Skeletal muscle tissue (tissue), 4 donors: ENCODE data around the gene SMCO3. TPM values are rescaled to one million over a fixed set of nuclear protein-coding genes. Genes with fewer than 3 reads are reported as not detected.
"Not testable (repeated sequence)": the region's sequence is repeated elsewhere in the genome, so short reads cannot be mapped to it uniquely, and the experiment has no call there.

Experiments
- H3K27ac ChIP-seq: one replicate; pipeline ENCODE4 v1.7.0; 2013; ENCODE audit warnings: mild to moderate bottlenecking, low read depth, low read length, inconsistent platforms
- H3K27me3 ChIP-seq, 3 donors: one replicate each; pipeline ENCODE4 v1.7.0; 2013; ENCODE audit warnings: low read length in 3 of 3; ENCODE audit not compliant: control insufficient read depth in 3 of 3, insufficient read depth in 3 of 3
- H3K36me3 ChIP-seq, 3 donors: one replicate each; pipeline ENCODE4 v1.7.0; 2013; ENCODE audit warnings: low read length in 3 of 3; ENCODE audit not compliant: control insufficient read depth in 3 of 3, insufficient read depth in 3 of 3
- H3K4me1 ChIP-seq, 3 donors: one replicate each; pipeline ENCODE4 v1.7.0; 2013; ENCODE audit warnings: low read length in 3 of 3, mild to moderate bottlenecking in 3 of 3; ENCODE audit not compliant: control insufficient read depth in 3 of 3, insufficient read depth in 3 of 3
- H3K4me3 ChIP-seq, 3 donors: one replicate each; pipeline ENCODE4 v1.7.0; 2013; ENCODE audit warnings: low read length in 3 of 3
- H3K9ac ChIP-seq, 3 donors: one replicate each; pipeline ENCODE4 v1.7.0; 2013; ENCODE audit warnings: low read length in 3 of 3, mild to moderate bottlenecking in 3 of 3, moderate library complexity in 2 of 3, low read depth in 1 of 3
- H3K9me3 ChIP-seq, 3 donors: one replicate each; pipeline ENCODE4 v1.7.0; 2013; ENCODE audit warnings: low read length in 3 of 3; ENCODE audit not compliant: control insufficient read depth in 3 of 3
- total RNA-seq: library from RNA; depleted of rRNA; stranded (reverse); fragments of >200 nt; gene quantifications from one replicate; pipeline ENCODE4 v1.2.3, GENCODE V29; 2014
- donor health status: Osteomylitis.

Gene SMCO3
- total RNA-seq, 1 donor from 2014 or later = 0.52 TPM

DNA sequence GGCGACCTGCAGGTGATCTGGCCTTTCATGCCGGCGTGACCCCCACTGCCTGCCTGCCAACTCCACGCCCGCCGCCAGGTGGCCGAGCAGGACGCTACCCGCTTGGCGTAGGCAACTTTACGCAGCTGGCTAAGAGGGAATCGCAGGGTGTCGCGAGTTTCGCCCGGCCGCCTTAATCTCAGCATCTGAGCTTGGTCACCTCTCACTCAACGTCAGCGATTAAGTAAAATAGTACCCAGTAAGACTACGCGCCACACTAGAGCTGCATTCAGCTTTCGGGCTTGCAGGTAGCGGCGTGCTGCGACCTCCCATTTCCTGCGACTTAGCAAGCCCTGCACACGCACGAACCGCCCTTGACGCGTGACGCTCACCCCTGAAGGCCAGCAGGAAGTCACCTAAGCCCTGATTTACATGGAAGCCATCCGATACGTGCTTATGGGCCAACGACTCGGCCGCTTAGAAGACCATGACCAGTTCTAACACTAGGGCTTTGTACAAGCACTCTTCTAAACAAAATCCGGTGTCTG is 44.0 kb downstream of the SMCO3 start:
- no peaks in the 10 kb centered on the region for H3K36me3 ChIP-seq
- H3K27ac ChIP-seq = peak overlapping the region; percentile 95
- H3K9me3 ChIP-seq = no peaks in the 10 kb centered on the region
- H3K4me1 ChIP-seq = peaks cover 10 to 33% (median 17%) of the 10 kb centered on the region in 3 donors
- no peaks in the 10 kb centered on the region for H3K27me3 ChIP-seq
- peak overlapping the region; percentile 81 to 99 (median 96) for H3K4me3 ChIP-seq
- peak overlapping the region; percentile 90 to 96 (median 92) for H3K9ac ChIP-seq

DNA sequence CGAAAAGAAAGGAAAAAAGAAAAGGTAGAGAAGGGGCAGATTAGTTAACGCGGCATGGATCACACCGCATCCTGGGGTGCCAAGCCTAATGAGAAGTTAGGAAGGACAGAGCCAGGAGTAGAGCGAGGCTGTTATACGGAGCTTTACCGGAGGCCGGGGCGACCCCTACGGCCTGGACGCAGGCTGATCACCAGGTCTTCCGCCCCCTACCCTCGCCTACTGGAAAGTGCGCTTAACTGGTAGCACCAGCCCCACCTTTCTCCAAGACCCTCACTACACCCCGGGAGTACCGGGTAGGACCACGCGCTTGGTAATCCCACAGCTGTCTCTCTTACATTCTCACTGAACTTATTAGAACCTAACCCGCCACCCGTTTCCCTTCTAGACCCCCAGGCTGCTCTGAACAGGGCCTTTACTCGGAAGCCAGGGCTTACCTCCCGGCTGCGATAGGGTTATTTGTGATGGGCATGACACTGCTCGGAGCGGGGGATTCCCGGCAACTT is 44.5 kb downstream of the SMCO3 start:
- Histone ChIP-seq H3K4me1 (peaks cover 10 to 28% (median 13%) of the 10 kb centered on the region in 3 donors), H3K27ac (peak overlapping the region; percentile 95), H3K9me3 (no peaks in the 10 kb centered on the region), H3K4me3 (peak overlapping the region; percentile 81 to 99 (median 96)), H3K27me3 (no peaks in the 10 kb centered on the region), H3K36me3 (no peaks in the 10 kb centered on the region), H3K9ac (peak overlapping the region; percentile 90 to 96 (median 92))

DNA sequence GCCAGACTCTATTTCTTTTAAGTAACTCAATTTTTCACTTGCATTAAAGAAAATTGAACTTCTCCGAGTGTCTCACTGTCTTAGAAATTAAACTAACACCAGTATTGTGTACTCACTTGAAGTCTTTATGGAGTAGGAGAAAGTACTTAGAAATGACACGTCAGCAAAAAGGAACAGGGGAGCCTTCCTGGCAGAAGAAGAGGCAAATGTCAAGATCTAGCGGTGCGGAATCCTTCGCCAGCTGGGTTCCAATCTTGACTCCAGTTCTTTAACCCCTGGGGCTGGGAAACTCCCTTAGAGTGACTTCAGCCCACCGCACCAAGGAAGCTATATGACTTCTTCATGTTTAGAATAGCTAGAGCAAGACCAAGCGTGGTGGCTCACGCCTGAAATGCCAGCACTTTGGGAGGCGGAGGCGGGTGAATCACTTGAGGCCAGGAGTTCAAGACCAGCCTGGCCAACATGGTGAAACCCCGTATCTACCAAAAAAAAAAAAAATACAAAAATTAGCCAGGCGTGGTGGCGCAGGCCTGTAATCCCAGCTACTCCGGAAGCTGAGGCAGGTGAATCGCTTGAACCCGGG is 45.1 kb downstream of the SMCO3 start:
- Histone ChIP-seq H3K36me3 (no peaks in the 10 kb centered on the region), H3K9me3 (no peaks in the 10 kb centered on the region), H3K27ac (no peak overlapping the region), H3K4me3 (peak overlapping the region; percentile 81 to 99 (median 96)), H3K27me3 (no peaks in the 10 kb centered on the region), H3K9ac (peak overlapping the region in 2 of 3 donors; percentile 92 to 96), H3K4me1 (peaks cover 10 to 25% (median 13%) of the 10 kb centered on the region in 3 donors)

DNA sequence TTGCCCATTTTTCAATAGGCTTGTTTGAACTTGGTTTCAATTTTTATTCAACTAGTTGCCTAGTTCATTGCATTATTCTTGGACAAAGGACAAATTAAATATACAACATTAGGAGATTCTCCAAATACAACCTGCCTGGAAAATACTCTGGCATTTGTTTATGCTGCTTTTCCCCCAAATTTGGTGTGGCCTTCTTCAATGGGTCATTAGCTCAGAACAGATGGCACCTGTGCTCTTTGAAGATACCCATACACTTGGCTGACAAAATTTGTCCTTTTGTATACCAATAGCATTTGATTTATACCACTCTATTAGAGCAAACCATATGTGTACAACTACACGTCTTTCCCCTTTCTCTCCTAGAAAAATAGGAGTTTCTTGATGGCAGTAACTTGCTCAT is 46.4 kb downstream of the SMCO3 start:
- Histone ChIP-seq H3K4me1 (peaks cover 7 to 20% (median 9%) of the 10 kb centered on the region in 3 donors), H3K9me3 (no peaks in the 10 kb centered on the region), H3K27me3 (no peaks in the 10 kb centered on the region), H3K36me3 (no peaks in the 10 kb centered on the region), H3K9ac (no peak overlapping the region), H3K4me3 (no peak overlapping the region), H3K27ac (no peak overlapping the region)

DNA sequence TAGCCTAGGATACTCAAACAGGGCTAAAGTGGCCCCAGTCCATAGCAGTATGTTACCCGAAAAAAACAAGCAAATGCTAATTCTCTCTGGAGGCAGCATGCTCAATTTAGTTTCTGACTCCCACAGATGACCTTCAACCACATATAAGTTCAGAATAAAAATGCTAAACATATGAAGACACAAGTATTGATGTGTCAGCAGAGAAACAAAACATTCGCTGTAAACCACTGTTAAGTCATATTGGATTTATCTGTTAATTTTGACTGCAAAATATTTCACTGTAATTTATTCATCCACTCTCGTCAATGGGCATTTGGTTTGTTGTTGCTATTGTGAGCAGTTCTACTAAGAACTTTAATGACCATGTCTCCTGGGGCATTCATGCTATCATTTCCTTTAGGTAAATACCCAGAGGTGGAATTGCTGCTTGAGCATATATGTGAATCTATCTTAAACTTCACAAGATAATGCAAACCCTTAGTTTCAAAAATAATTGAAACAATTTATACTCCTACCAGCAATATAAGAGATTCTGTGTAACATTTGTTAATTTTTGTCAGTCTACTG is 47.2 kb downstream of the SMCO3 start:
- Histone ChIP-seq H3K36me3 (no peaks in the 10 kb centered on the region), H3K27me3 (no peaks in the 10 kb centered on the region), H3K27ac (no peak overlapping the region), H3K4me3 (no peak overlapping the region), H3K9ac (no peak overlapping the region), H3K4me1 (peaks cover 7 to 20% (median 9%) of the 10 kb centered on the region in 3 donors), H3K9me3 (no peaks in the 10 kb centered on the region)

DNA sequence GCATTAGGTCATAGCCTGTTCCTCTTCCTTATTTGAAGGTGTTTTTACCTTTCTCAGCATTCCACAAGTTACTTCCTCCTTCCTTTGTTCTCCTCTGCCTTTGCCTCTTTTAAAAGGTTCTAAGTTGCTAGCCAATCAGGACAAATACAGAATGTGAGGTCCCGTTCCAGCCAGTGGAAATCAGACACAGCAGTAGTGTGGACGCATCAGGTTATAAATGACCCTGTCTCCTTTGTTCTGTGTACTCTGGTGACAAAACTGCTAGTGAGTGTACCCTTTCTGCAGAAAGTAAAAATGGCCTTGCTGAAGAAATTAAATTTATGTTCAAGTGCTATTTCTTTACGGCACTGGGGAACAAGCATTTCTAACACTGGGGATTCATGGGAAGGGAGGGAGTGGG is 48.0 kb downstream of the SMCO3 start:
- H3K27me3 ChIP-seq, H3K4me3 ChIP-seq: not testable (repeated sequence)

DNA sequence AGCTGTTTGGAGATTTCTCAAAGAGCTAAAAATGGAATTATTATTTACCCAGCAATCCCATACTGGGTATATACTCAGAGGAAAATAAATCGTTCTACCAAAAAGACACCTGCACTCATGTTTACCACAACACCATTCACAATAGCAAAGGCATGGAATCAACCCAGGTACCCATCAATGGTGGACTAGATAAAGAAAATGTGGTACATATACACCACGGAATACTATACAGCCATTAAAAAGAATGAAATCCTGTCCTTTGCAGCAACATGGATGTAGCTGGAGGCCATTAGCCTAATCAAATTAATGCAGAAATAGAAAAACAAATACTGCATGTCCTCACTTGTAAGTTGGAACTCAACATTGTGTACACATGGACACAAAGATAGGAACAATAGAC is 48.6 kb downstream of the SMCO3 start:
- Histone ChIP-seq H3K4me3 (no peak overlapping the region), H3K27me3 (no peaks in the 10 kb centered on the region), H3K36me3 (peaks cover 0 to 2% (median 0%) of the 10 kb centered on the region in 3 donors), H3K4me1 (peaks cover 7 to 15% (median 9%) of the 10 kb centered on the region in 3 donors), H3K9me3 (no peaks in the 10 kb centered on the region), H3K9ac (no peak overlapping the region), H3K27ac (no peak overlapping the region)

More for the DNA sequence above, 48.0 kb downstream of the SMCO3 start:
- not testable (repeated sequence) for H3K9ac ChIP-seq, H3K27ac ChIP-seq, H3K36me3 ChIP-seq, H3K9me3 ChIP-seq
- peaks cover 7 to 20% (median 9%) of the 10 kb centered on the region in 3 donors for H3K4me1 ChIP-seq

DNA sequence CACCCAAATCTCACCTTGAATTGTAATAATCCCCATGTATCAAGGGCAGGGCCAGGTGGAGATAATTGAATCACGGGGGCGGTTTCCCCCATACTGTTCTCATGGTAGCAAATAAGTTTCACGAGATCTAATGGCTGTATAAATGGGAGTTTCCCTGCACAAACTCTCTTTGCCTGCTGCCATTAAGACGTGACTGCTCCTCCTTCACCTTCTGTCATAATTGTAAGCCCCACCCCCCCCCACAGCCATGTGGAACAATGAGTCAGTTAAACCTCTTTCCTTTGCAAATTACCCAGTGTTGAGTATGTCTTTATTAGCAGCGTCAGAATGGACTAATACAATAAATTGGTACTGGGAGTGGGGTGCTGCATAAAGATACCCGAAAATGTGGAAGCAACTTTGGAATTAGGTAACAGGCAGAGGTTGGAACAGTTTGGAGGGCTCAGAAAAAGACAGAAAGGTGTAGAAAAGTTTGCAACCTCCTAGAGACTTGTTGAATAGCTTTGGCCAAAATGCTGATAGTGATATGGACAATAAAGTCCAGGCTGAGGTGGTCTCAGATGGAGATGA is 54.2 kb downstream of the SMCO3 start:
- H3K4me1 ChIP-seq, H3K36me3 ChIP-seq, H3K27me3 ChIP-seq, H3K9me3 ChIP-seq, H3K4me3 ChIP-seq, H3K9ac ChIP-seq, H3K27ac ChIP-seq: not testable (repeated sequence)

DNA sequence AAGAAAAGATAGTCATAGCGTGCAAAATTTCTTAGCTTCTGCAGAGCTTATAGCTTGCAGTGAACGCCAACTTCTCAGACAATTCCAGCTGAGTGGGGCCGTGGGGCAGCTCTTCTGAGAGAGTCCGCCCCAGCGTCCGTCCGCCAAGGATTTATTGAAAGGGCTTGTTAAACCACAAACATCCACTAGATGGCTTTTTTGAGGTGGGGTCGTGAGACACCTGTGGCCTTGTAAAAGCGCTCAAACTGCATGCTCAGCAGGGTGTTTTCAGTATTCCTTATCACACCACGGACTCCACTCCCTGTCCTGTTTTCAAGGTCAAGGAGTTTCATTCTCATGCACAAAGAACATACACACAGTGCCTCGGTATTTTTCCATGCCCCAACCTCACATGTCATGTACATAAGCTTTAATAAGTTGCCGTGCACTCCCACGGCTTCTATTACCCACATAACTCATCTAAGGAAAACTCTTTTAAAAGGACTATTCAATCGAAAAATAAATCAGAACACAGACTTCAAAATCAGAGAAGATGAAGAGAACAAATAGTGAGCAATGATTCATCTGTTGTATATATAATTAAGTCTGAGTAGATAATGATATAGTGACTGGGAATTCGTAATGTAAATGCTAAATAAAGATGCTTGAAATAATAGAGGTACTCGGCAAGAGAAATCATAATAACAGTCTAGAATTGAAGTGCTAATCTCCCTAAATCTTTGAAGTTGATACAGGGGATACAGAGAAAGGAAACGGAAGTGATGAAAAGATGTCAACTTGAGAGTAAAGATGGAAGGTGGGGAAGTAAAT is 57.4 kb downstream of the SMCO3 start:
- Histone ChIP-seq H3K36me3 (peaks cover 0 to 2% (median 0%) of the 10 kb centered on the region in 3 donors), H3K27ac (no peak overlapping the region), H3K4me1 (no peaks in the 10 kb centered on the region), H3K9me3 (no peaks in the 10 kb centered on the region), H3K9ac (no peak overlapping the region), H3K27me3 (no peaks in the 10 kb centered on the region), H3K4me3 (no peak overlapping the region)
